ENCODE results near the gene ZBTB20.

Gene ZBTB20

GRCh38 chr3:114356525-114356924, 790.6 kb downstream of the ZBTB20 start:
- H3K4me3 ChIP-seq (ENCODE audit: low read depth, low read length), result no peak overlapping the region

GRCh38 chr3:114356066-114356465, 791.0 kb downstream of the ZBTB20 start:
- H3K4me3 ChIP-seq (ENCODE audit: low read depth, low read length), result no peak overlapping the region

GRCh38 chr3:114355653-114356052, 791.4 kb downstream of the ZBTB20 start:
- no peak overlapping the region for H3K4me3 ChIP-seq (ENCODE audit: low read depth, low read length)

- H3K4me3 ChIP-seq (ENCODE audit: low read depth, low read length), result no peak overlapping the region
Measured at GRCh38 chr3:114351822-114352145, 795.3 kb downstream of the ZBTB20 start.

GRCh38 chr3:114351123-114351821, 795.8 kb downstream of the ZBTB20 start:
- no peak overlapping the region for H3K4me3 ChIP-seq (ENCODE audit: low read depth, low read length)

GRCh38 chr3:114350690-114351089, 796.4 kb downstream of the ZBTB20 start:
- no peak overlapping the region for H3K4me3 ChIP-seq (ENCODE audit: low read depth, low read length)

GRCh38 chr3:114350271-114350670, 796.8 kb downstream of the ZBTB20 start:
- no peak overlapping the region for H3K4me3 ChIP-seq (ENCODE audit: low read depth, low read length)

- no peak overlapping the region for H3K4me3 ChIP-seq (ENCODE audit: low read depth, low read length)
Measured at GRCh38 chr3:114344492-114344891, 802.6 kb downstream of the ZBTB20 start.

GRCh38 chr3:114338651-114339357, 808.3 kb downstream of the ZBTB20 start:
- no peak overlapping the region for H3K4me3 ChIP-seq (ENCODE audit: low read depth, low read length)

- H3K4me3 ChIP-seq (ENCODE audit: low read depth, low read length), result no peak overlapping the region
Measured at GRCh38 chr3:114336857-114337256, 810.2 kb downstream of the ZBTB20 start.

GRCh38 chr3:114336122-114336697, 810.9 kb downstream of the ZBTB20 start:
- H3K4me3 ChIP-seq (ENCODE audit: low read depth, low read length), result no peak overlapping the region

GRCh38 chr3:114333923-114334240, 813.2 kb downstream of the ZBTB20 start:
- H3K4me3 ChIP-seq (ENCODE audit: low read depth, low read length), result no peak overlapping the region

- H3K4me3 ChIP-seq (ENCODE audit: low read depth, low read length), result no peak overlapping the region
Measured at GRCh38 chr3:114333180-114333922, 813.7 kb downstream of the ZBTB20 start.

- H3K4me3 ChIP-seq (ENCODE audit: low read depth, low read length), result no peak overlapping the region
Measured at GRCh38 chr3:114332342-114333179, 814.5 kb downstream of the ZBTB20 start.

GRCh38 chr3:114331710-114332109, 815.4 kb downstream of the ZBTB20 start:
- H3K4me3 ChIP-seq (ENCODE audit: low read depth, low read length), result no peak overlapping the region

GRCh38 chr3:114331007-114331406, 816.1 kb downstream of the ZBTB20 start:
- H3K4me3 ChIP-seq (ENCODE audit: low read depth, low read length), result no peak overlapping the region

GRCh38 chr3:114329823-114330222, 817.3 kb downstream of the ZBTB20 start:
- H3K4me3 ChIP-seq (ENCODE audit: low read depth, low read length), result no peak overlapping the region

GRCh38 chr3:114328345-114328744, 818.7 kb downstream of the ZBTB20 start:
- H3K4me3 ChIP-seq (ENCODE audit: low read depth, low read length), result no peak overlapping the region

GRCh38 chr3:114327665-114328064, 819.4 kb downstream of the ZBTB20 start:
- H3K4me3 ChIP-seq (ENCODE audit: low read depth, low read length), result no peak overlapping the region

GRCh38 chr3:114323546-114324254, 823.4 kb downstream of the ZBTB20 start:
- no peak overlapping the region for H3K4me3 ChIP-seq (ENCODE audit: low read depth, low read length)
